WTC11 (cell line): ENCODE measurements around the gene RGS11. TPM values are rescaled to one million over a fixed set of nuclear protein-coding genes. Genes with fewer than 3 reads are reported as not detected.

Source experiments
- ATAC-seq: fragments of 200-7000 bp; cut with Tn5 transposase; 2 replicates; pipeline ENCODE4 v1.10.0; 2021; ENCODE audit warnings: mild to moderate bottlenecking, moderate library complexity
- CTCF ChIA-PET: fragments of 300-600 bp; sonication (Branson Sonifier 250); formaldehyde crosslinking; loops from one replicate; lab custom pipeline; 2021; ENCODE audit warnings: antibody characterized with exemption; lab: Charles Lee
- POLR2A ChIA-PET: fragments of 350-600 bp; sonication (Branson Sonifier 250); formaldehyde crosslinking; loops from one replicate; lab custom pipeline; 2021; ENCODE audit warnings: antibody characterized with exemption; lab: Charles Lee
- DNase-seq: peaks from one replicate; pipeline ENCODE4 v3.0.0; 2021; ENCODE audit warnings: low spot score
- H3K27ac Mint-ChIP-seq: 2 replicates; pipeline ENCODE4 v1.8.0; 2021; ENCODE audit warnings: mixed read lengths
- H3K27me3 Mint-ChIP-seq: 2 replicates; pipeline ENCODE4 v1.8.0; 2021; ENCODE audit warnings: low read depth, mild to moderate bottlenecking, moderate library complexity, mixed read lengths
- H3K36me3 Mint-ChIP-seq: 2 replicates; pipeline ENCODE4 v1.8.0; 2021; ENCODE audit warnings: mixed read lengths
- H3K4me1 Mint-ChIP-seq: 2 replicates; pipeline ENCODE4 v1.8.0; 2022; ENCODE audit warnings: mixed read lengths
- H3K4me3 Mint-ChIP-seq: 2 replicates; pipeline ENCODE4 v1.8.0; 2021; ENCODE audit warnings: mild to moderate bottlenecking, moderate library complexity, mixed read lengths
- H3K9me3 Mint-ChIP-seq: 2 replicates; pipeline ENCODE4 v1.8.0; 2021; ENCODE audit warnings: mixed read lengths
- ATF1 ChIP-seq: sonication (generic); formaldehyde crosslinking; IDR thresholded peaks from 2 replicates; pipeline ENCODE4 v1.8.1; 2023; ENCODE audit warnings: mild to moderate bottlenecking, moderate library complexity, missing genetic modification reagents
- CREB1 ChIP-seq: sonication (generic); formaldehyde crosslinking; IDR thresholded peaks from 2 replicates; pipeline ENCODE4 v1.8.0; 2023; ENCODE audit warnings: mild to moderate bottlenecking, missing genetic modification reagents
- ESRRA ChIP-seq: sonication (generic); formaldehyde crosslinking; IDR thresholded peaks from 2 replicates; pipeline ENCODE4 v1.8.1; 2022; ENCODE audit warnings: mild to moderate bottlenecking, missing genetic modification reagents, borderline replicate concordance
- GTF2I ChIP-seq: fragments of 250-450 bp; sonication (Bioruptor Pico); conservative IDR thresholded peaks from 2 replicates; pipeline ENCODE4 v1.4.0; 2021; ENCODE audit warnings: mild to moderate bottlenecking
- NR2C2 ChIP-seq: sonication (generic); formaldehyde crosslinking; IDR thresholded peaks from 2 replicates; pipeline ENCODE4 v1.8.0; 2022; ENCODE audit warnings: mild to moderate bottlenecking, missing genetic modification reagents
- PRRX2 ChIP-seq: fragments of 250-450 bp; sonication (Bioruptor Pico); IDR thresholded peaks from 2 replicates; pipeline ENCODE4 v1.8.0; 2021; ENCODE audit warnings: mild to moderate bottlenecking
- SMAD4 ChIP-seq: sonication (generic); formaldehyde crosslinking; IDR thresholded peaks from 2 replicates; pipeline ENCODE4 v1.8.0; 2022; ENCODE audit warnings: mild to moderate bottlenecking, missing genetic modification reagents
- TP53 ChIP-seq: sonication (generic); formaldehyde crosslinking; IDR thresholded peaks from 2 replicates; pipeline ENCODE4 v1.8.1; 2023; ENCODE audit warnings: mild to moderate bottlenecking, missing genetic modification reagents
- ZNF138 ChIP-seq: sonication (generic); formaldehyde crosslinking; conservative IDR thresholded peaks from 2 replicates; pipeline ENCODE4 v1.8.1; 2022; ENCODE audit warnings: mild to moderate bottlenecking, moderate library complexity, missing genetic modification reagents
- ZNF219 ChIP-seq: sonication (generic); formaldehyde crosslinking; IDR thresholded peaks from 2 replicates; pipeline ENCODE4 v1.8.0; 2023; ENCODE audit warnings: missing genetic modification reagents, mild to moderate bottlenecking, borderline replicate concordance
- ZNF396 ChIP-seq: fragments of 250-450 bp; sonication (Bioruptor Pico); IDR thresholded peaks from 2 replicates; pipeline ENCODE4 v1.8.0; 2021; ENCODE audit warnings: mild to moderate bottlenecking, moderate library complexity, borderline replicate concordance
- total RNA-seq: library from RNA; stranded (reverse); gene quantifications from 3 replicates; pipeline ENCODE4 v1.2.3, GENCODE V29; 2021
- TF ChIP-seq, protein P1 (sequence below): sonication (generic); formaldehyde crosslinking; conservative IDR thresholded peaks from 2 replicates; pipeline ENCODE4 v1.8.1; 2023; ENCODE audit warnings: mild to moderate bottlenecking, low read depth, missing genetic modification reagents, moderate library complexity
- TF ChIP-seq, protein P2 (sequence below): sonication (generic); formaldehyde crosslinking; IDR thresholded peaks from 2 replicates; pipeline ENCODE4 v1.8.1; 2022; ENCODE audit warnings: low read depth, mild to moderate bottlenecking, moderate library complexity, missing genetic modification reagents, borderline replicate concordance
- TF ChIP-seq, protein P3 (sequence below): sonication (generic); formaldehyde crosslinking; IDR thresholded peaks from 2 replicates; pipeline ENCODE4 v1.8.0; 2023; ENCODE audit warnings: missing genetic modification reagents, mild to moderate bottlenecking, borderline replicate concordance
- TF ChIP-seq, protein P4 (sequence below): sonication (generic); formaldehyde crosslinking; IDR thresholded peaks from 2 replicates; pipeline ENCODE4 v1.8.1; 2023; ENCODE audit warnings: mild to moderate bottlenecking, missing genetic modification reagents, borderline replicate concordance

RGS11 gene
- total RNA-seq, 1 experiment from 2014 or later, result 1.8 TPM

DNA sequence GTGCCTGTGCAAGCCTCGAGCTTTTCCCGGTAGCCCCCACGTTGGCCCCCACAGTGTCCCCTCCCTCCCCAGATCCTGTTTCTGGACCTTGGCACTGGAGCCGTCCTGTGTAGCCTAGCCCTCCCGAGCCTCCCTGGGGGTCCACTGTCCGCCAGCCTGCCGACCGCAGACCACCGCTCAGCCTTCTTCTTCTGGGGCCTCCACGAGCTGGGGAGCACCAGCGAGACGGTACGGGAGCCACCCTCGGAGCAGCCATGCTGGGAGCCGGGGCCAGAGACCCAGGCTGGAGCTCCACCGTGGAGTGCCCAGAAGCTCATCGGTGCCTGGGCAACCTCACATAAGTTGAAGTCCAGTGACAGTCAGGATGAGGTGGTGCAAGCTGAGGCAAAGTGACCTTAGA, 11.8 kb downstream of the RGS11 start (continued):
- TF ChIP-seq, protein P1, sequence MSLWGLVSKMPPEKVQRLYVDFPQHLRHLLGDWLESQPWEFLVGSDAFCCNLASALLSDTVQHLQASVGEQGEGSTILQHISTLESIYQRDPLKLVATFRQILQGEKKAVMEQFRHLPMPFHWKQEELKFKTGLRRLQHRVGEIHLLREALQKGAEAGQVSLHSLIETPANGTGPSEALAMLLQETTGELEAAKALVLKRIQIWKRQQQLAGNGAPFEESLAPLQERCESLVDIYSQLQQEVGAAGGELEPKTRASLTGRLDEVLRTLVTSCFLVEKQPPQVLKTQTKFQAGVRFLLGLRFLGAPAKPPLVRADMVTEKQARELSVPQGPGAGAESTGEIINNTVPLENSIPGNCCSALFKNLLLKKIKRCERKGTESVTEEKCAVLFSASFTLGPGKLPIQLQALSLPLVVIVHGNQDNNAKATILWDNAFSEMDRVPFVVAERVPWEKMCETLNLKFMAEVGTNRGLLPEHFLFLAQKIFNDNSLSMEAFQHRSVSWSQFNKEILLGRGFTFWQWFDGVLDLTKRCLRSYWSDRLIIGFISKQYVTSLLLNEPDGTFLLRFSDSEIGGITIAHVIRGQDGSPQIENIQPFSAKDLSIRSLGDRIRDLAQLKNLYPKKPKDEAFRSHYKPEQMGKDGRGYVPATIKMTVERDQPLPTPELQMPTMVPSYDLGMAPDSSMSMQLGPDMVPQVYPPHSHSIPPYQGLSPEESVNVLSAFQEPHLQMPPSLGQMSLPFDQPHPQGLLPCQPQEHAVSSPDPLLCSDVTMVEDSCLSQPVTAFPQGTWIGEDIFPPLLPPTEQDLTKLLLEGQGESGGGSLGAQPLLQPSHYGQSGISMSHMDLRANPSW (CRISPR knock-in tag), result no peak

DNA sequence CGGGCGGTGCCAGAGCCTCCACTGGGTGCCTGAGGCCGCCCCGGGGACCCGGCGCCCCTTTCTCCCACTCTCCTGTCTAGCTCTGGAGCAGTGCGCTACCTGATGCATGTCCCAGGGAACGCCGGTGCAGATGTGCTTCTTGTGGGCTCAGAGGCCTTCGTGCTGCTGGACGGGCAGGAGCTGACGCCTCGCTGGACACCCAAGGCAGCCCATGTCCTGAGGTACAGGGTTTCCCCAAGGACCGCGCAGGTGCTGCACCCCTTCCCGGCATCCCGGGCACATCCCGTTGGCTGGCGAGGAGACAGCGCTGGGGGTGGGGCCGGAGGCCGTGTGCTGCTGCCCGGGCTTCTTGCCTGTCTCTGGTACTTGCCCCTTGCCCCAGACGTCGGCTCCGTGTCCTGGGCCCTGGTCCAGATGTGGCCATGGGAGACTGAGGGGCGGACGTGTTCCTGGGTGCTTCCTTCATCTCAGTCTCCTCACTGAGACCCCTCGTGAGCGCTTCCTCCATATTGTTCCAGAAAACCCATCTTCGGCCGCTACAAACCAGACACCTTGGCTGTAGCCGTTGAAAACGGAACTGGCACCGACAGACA, 12.5 kb downstream of the RGS11 start:
- DNase-seq, result no peak
- POLR2A ChIA-PET, result interaction anchor here (1.0 kb wide), 1 partner anchor 16 kb away, joined by 3 read pairs; no protein-coding TSS in a partner anchor
- TF ChIP-seq CREB1 (CRISPR knock-in tag) (no peak), ATF1 (no peak)
- TF ChIP-seq, all 79 proteins: peak for 0
- no peak for ATAC-seq
- no peaks in the 10 kb centered on the region for H3K4me1 Mint-ChIP-seq
- H3K4me3 Mint-ChIP-seq, result no peak overlapping the region
- H3K27me3 Mint-ChIP-seq, result no peaks in the 10 kb centered on the region
- no peak overlapping the region for H3K27ac Mint-ChIP-seq
- no peaks in the 10 kb centered on the region for H3K9me3 Mint-ChIP-seq
- H3K36me3 Mint-ChIP-seq, result peaks cover 6% of the 10 kb centered on the region; the same call in 1 of the 2 replicates
- CTCF ChIA-PET, result interaction anchor here (1.1 kb wide), 1 partner anchor 90 kb away, joined by 5 read pairs; no protein-coding TSS in a partner anchor

DNA sequence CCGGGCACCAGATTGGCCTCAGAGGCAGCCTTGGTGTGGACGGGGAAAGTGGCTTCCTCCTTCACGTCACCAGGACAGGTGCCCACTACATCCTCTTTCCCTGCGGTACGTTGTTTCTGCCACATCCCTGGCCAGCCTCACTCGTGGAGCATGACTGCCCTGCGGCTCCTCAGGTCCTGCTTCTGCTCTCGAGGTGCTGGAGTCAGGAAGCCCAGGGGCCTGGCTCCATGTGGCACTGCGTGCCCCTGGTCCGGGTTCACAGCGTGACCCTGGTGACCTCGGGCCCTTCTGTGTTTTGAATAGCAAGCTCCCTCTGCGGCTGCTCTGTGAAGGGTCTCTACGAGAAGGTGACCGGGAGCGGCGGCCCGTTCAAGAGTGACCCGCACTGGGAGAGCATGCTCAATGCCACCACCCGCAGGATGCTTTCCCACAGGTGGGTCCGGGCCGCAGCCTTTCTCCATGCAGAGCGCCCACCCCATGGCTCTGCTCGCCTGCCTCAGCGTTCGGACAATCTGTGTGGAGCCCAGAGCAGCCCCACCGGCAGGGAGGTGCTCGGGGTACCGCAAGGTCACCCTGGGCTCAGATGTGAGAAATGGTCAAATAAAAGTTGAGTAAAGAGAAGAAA, 13.5 kb downstream of the RGS11 start:
- Mint-ChIP-seq H3K27me3 (no peaks in the 10 kb centered on the region), H3K9me3 (no peaks in the 10 kb centered on the region), H3K27ac (no peak overlapping the region; the same call in 1 of the 2 replicates), H3K4me3 (no peak overlapping the region), H3K36me3 (peaks cover 13% of the 10 kb centered on the region), H3K4me1 (no peaks in the 10 kb centered on the region)
- no peak for ATAC-seq
- ChIA-PET CTCF (interaction anchor here (0.5 kb wide), 1 partner anchor 59 kb away, joined by 3 read pairs; no protein-coding TSS in a partner anchor), POLR2A (no interaction called here)
- TF ChIP-seq TP53 (CRISPR knock-in tag) (no peak), ZNF396 (CRISPR knock-in tag) (no peak), ESRRA (CRISPR knock-in tag) (no peak), SMAD4 (no peak), ZNF138 (CRISPR knock-in tag) (no peak), ZNF219 (CRISPR knock-in tag) (no peak), PRRX2 (CRISPR knock-in tag) (no peak), NR2C2 (CRISPR knock-in tag) (no peak)
- TF ChIP-seq, protein P2, sequence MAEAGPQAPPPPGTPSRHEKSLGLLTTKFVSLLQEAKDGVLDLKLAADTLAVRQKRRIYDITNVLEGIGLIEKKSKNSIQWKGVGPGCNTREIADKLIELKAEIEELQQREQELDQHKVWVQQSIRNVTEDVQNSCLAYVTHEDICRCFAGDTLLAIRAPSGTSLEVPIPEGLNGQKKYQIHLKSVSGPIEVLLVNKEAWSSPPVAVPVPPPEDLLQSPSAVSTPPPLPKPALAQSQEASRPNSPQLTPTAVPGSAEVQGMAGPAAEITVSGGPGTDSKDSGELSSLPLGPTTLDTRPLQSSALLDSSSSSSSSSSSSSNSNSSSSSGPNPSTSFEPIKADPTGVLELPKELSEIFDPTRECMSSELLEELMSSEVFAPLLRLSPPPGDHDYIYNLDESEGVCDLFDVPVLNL (CRISPR knock-in tag), result no peak
- DNase-seq, result no peak

DNA sequence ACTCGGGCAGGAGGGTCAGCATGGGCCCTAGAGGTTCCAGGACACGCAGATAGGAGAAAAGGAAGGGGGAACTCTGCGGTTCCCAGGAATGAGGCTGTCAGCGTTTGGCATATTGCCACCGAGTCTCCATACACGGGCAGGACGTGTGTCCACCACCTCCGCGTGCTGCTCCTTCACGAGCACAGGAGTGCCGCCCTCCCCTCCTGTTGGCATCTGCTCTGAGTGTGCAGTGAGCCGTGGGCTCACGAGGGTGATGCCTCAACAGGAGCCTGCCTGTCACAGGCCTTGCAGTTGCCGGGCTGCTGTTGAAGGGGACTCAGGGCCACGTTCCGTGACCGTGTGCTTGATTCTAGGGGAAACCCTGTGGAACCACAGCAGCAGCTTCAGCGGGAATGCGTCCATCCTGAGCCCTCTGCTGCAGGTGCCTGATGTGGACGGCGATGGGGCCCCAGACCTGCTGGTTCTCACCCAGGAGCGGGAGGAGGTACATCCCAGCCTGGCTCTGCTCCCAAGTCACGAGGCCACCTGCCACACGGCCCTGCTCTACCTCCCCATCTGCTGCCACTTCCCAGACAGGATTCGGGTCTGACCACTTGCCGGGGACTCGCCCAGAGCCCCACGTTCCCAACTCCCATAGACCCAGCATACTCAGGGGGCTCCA, 14.6 kb downstream of the RGS11 start:
- POLR2A ChIA-PET, result no interaction called here
- TF ChIP-seq PRRX2 (CRISPR knock-in tag), result no peak
- TF ChIP-seq, protein P3, sequence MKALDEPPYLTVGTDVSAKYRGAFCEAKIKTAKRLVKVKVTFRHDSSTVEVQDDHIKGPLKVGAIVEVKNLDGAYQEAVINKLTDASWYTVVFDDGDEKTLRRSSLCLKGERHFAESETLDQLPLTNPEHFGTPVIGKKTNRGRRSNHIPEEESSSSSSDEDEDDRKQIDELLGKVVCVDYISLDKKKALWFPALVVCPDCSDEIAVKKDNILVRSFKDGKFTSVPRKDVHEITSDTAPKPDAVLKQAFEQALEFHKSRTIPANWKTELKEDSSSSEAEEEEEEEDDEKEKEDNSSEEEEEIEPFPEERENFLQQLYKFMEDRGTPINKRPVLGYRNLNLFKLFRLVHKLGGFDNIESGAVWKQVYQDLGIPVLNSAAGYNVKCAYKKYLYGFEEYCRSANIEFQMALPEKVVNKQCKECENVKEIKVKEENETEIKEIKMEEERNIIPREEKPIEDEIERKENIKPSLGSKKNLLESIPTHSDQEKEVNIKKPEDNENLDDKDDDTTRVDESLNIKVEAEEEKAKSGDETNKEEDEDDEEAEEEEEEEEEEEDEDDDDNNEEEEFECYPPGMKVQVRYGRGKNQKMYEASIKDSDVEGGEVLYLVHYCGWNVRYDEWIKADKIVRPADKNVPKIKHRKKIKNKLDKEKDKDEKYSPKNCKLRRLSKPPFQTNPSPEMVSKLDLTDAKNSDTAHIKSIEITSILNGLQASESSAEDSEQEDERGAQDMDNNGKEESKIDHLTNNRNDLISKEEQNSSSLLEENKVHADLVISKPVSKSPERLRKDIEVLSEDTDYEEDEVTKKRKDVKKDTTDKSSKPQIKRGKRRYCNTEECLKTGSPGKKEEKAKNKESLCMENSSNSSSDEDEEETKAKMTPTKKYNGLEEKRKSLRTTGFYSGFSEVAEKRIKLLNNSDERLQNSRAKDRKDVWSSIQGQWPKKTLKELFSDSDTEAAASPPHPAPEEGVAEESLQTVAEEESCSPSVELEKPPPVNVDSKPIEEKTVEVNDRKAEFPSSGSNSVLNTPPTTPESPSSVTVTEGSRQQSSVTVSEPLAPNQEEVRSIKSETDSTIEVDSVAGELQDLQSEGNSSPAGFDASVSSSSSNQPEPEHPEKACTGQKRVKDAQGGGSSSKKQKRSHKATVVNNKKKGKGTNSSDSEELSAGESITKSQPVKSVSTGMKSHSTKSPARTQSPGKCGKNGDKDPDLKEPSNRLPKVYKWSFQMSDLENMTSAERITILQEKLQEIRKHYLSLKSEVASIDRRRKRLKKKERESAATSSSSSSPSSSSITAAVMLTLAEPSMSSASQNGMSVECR (CRISPR knock-in tag), result no peak
- no peak for TF ChIP-seq GTF2I (CRISPR knock-in tag)
- TF ChIP-seq, protein P4, sequence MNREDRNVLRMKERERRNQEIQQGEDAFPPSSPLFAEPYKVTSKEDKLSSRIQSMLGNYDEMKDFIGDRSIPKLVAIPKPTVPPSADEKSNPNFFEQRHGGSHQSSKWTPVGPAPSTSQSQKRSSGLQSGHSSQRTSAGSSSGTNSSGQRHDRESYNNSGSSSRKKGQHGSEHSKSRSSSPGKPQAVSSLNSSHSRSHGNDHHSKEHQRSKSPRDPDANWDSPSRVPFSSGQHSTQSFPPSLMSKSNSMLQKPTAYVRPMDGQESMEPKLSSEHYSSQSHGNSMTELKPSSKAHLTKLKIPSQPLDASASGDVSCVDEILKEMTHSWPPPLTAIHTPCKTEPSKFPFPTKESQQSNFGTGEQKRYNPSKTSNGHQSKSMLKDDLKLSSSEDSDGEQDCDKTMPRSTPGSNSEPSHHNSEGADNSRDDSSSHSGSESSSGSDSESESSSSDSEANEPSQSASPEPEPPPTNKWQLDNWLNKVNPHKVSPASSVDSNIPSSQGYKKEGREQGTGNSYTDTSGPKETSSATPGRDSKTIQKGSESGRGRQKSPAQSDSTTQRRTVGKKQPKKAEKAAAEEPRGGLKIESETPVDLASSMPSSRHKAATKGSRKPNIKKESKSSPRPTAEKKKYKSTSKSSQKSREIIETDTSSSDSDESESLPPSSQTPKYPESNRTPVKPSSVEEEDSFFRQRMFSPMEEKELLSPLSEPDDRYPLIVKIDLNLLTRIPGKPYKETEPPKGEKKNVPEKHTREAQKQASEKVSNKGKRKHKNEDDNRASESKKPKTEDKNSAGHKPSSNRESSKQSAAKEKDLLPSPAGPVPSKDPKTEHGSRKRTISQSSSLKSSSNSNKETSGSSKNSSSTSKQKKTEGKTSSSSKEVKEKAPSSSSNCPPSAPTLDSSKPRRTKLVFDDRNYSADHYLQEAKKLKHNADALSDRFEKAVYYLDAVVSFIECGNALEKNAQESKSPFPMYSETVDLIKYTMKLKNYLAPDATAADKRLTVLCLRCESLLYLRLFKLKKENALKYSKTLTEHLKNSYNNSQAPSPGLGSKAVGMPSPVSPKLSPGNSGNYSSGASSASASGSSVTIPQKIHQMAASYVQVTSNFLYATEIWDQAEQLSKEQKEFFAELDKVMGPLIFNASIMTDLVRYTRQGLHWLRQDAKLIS (CRISPR knock-in tag), result no peak

More for the DNA sequence above, 14.6 kb downstream of the RGS11 start:
- Mint-ChIP-seq H3K4me1 (no peaks in the 10 kb centered on the region), H3K36me3 (peaks cover 14% of the 10 kb centered on the region), H3K9me3 (no peaks in the 10 kb centered on the region), H3K4me3 (no peak overlapping the region), H3K27me3 (no peaks in the 10 kb centered on the region), H3K27ac (no peak overlapping the region)
- no peak for ATAC-seq
- no peak for DNase-seq
- CTCF ChIA-PET, result no interaction called here
